WTC11 (cell line): Measurements from ENCODE around the gene PIK3CG.

ENCODE experiments used
- NR1H2 ChIP-seq: sonication (generic); formaldehyde crosslinking; IDR thresholded peaks from 2 replicates; pipeline ENCODE4 v1.9.0; 2021; ENCODE audit warnings: mild to moderate bottlenecking, moderate library complexity, missing genetic modification reagents
- PRRX2 ChIP-seq: fragments of 250-450 bp; sonication (Bioruptor Pico); IDR thresholded peaks from 2 replicates; pipeline ENCODE4 v1.8.0; 2021; ENCODE audit warnings: mild to moderate bottlenecking
- TF ChIP-seq, protein P1 (sequence below): fragments of 200-600 bp; IDR thresholded peaks from 2 replicates; pipeline ENCODE4 v1.8.0; 2022; ENCODE audit warnings: antibody characterized with exemption
- TF ChIP-seq, protein P2 (sequence below): sonication (generic); formaldehyde crosslinking; IDR thresholded peaks from 2 replicates; pipeline ENCODE4 v1.8.0; 2022; ENCODE audit warnings: mild to moderate bottlenecking, missing genetic modification reagents
- TF ChIP-seq, protein P3 (sequence below): sonication (generic); formaldehyde crosslinking; IDR thresholded peaks from 2 replicates; pipeline ENCODE4 v1.8.1; 2022; ENCODE audit warnings: low read depth, missing genetic modification reagents, borderline replicate concordance

DNA sequence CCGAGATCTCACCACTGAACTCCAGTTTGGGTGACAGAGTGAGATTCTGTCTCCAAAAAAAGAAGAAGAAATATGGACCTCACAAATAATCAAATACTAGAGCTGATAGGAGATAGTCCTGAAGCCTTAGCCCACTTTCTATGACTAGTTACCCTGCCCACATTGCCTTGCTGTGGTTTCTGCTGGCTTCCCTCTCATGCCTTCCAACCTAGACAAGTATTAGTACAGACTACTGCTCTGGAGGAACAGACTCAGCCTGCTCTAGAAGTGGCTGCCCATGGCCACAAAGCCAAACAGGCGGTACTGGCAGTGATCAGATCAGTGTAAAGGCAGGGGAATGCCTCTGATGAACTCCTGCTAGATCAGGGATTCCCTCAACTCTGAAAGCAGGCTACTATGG lies 89.8 kb downstream of the PIK3CG start:
- TF ChIP-seq PRRX2 (CRISPR knock-in tag) (no peak), NR1H2 (CRISPR knock-in tag) (no peak)
- TF ChIP-seq, protein P1, sequence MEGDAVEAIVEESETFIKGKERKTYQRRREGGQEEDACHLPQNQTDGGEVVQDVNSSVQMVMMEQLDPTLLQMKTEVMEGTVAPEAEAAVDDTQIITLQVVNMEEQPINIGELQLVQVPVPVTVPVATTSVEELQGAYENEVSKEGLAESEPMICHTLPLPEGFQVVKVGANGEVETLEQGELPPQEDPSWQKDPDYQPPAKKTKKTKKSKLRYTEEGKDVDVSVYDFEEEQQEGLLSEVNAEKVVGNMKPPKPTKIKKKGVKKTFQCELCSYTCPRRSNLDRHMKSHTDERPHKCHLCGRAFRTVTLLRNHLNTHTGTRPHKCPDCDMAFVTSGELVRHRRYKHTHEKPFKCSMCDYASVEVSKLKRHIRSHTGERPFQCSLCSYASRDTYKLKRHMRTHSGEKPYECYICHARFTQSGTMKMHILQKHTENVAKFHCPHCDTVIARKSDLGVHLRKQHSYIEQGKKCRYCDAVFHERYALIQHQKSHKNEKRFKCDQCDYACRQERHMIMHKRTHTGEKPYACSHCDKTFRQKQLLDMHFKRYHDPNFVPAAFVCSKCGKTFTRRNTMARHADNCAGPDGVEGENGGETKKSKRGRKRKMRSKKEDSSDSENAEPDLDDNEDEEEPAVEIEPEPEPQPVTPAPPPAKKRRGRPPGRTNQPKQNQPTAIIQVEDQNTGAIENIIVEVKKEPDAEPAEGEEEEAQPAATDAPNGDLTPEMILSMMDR: no peak
- TF ChIP-seq, protein P2, sequence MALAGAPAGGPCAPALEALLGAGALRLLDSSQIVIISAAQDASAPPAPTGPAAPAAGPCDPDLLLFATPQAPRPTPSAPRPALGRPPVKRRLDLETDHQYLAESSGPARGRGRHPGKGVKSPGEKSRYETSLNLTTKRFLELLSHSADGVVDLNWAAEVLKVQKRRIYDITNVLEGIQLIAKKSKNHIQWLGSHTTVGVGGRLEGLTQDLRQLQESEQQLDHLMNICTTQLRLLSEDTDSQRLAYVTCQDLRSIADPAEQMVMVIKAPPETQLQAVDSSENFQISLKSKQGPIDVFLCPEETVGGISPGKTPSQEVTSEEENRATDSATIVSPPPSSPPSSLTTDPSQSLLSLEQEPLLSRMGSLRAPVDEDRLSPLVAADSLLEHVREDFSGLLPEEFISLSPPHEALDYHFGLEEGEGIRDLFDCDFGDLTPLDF: no peak
- TF ChIP-seq, protein P3, sequence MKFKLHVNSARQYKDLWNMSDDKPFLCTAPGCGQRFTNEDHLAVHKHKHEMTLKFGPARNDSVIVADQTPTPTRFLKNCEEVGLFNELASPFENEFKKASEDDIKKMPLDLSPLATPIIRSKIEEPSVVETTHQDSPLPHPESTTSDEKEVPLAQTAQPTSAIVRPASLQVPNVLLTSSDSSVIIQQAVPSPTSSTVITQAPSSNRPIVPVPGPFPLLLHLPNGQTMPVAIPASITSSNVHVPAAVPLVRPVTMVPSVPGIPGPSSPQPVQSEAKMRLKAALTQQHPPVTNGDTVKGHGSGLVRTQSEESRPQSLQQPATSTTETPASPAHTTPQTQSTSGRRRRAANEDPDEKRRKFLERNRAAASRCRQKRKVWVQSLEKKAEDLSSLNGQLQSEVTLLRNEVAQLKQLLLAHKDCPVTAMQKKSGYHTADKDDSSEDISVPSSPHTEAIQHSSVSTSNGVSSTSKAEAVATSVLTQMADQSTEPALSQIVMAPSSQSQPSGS: no peak
